IMR-90 (cell line): ENCODE results near the gene HMG20A.

Experiments
- MAFK ChIP-seq: IDR thresholded peaks from 2 replicates; pipeline ENCODE4 v1.6.1; 2012; ENCODE audit warnings: low read depth, low read length, improper control_type of control experiment
- POLR2A ChIP-seq: IDR thresholded peaks from 2 replicates; pipeline ENCODE4 v1.6.1; 2012; ENCODE audit warnings: mild to moderate bottlenecking, low read depth, low read length
- RAD21 ChIP-seq: IDR thresholded peaks from 2 replicates; pipeline ENCODE4 v1.6.1; 2012; ENCODE audit warnings: low read length, improper control_type of control experiment
- RCOR1 ChIP-seq: IDR thresholded peaks from 2 replicates; pipeline ENCODE4 v1.6.1; 2012; ENCODE audit warnings: mild to moderate bottlenecking, low read length, improper control_type of control experiment; ENCODE audit not compliant: insufficient replicate concordance
- RFX5 ChIP-seq: IDR thresholded peaks from 2 replicates; pipeline ENCODE4 v1.8.0; 2012; ENCODE audit warnings: low read depth, mild to moderate bottlenecking, low read length, moderate library complexity
- SMC3 ChIP-seq: fragments of 150-350 bp; IDR thresholded peaks from 2 replicates; pipeline ENCODE4 v1.6.1; 2016; ENCODE audit warnings: low read depth, mild to moderate bottlenecking, antibody characterized with exemption, low read length, moderate library complexity
- TF ChIP-seq, protein P1 (sequence below): conservative IDR thresholded peaks from 2 replicates; pipeline ENCODE4 v1.5.1; 2012; ENCODE audit warnings: mild to moderate bottlenecking, low read depth, low read length, improper control_type of control experiment
- TF ChIP-seq, protein P2 (sequence below): fragments of 150-350 bp; IDR thresholded peaks from 2 replicates; pipeline ENCODE4 v1.6.1; 2017; ENCODE audit warnings: mild to moderate bottlenecking, antibody characterized with exemption, low read length, low read depth

GRCh38 chr15:77513226-77513625, 92.5 kb downstream of the HMG20A start:
- TF ChIP-seq POLR2A, result no peak
- TF ChIP-seq, protein P1, sequence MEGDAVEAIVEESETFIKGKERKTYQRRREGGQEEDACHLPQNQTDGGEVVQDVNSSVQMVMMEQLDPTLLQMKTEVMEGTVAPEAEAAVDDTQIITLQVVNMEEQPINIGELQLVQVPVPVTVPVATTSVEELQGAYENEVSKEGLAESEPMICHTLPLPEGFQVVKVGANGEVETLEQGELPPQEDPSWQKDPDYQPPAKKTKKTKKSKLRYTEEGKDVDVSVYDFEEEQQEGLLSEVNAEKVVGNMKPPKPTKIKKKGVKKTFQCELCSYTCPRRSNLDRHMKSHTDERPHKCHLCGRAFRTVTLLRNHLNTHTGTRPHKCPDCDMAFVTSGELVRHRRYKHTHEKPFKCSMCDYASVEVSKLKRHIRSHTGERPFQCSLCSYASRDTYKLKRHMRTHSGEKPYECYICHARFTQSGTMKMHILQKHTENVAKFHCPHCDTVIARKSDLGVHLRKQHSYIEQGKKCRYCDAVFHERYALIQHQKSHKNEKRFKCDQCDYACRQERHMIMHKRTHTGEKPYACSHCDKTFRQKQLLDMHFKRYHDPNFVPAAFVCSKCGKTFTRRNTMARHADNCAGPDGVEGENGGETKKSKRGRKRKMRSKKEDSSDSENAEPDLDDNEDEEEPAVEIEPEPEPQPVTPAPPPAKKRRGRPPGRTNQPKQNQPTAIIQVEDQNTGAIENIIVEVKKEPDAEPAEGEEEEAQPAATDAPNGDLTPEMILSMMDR, result no peak
- no peak for TF ChIP-seq RFX5
- TF ChIP-seq RAD21, result no peak
- TF ChIP-seq, protein P2, sequence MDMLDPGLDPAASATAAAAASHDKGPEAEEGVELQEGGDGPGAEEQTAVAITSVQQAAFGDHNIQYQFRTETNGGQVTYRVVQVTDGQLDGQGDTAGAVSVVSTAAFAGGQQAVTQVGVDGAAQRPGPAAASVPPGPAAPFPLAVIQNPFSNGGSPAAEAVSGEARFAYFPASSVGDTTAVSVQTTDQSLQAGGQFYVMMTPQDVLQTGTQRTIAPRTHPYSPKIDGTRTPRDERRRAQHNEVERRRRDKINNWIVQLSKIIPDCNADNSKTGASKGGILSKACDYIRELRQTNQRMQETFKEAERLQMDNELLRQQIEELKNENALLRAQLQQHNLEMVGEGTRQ, result no peak
- no peak for TF ChIP-seq SMC3
- TF ChIP-seq RCOR1, result no peak
- TF ChIP-seq MAFK, result no peak
